H1 (cell line): ENCODE data around the gene UVRAG. TPM values are rescaled to one million over a fixed set of nuclear protein-coding genes. Genes with fewer than 3 reads are reported as not detected.

ENCODE experiments used
- CBX8 ChIP-seq: fragments of 300-800, 300-1000 bp; sonication (generic); IDR thresholded peaks from 2 replicates; pipeline ENCODE4 v1.7.1; 2016; ENCODE audit warnings: low read depth, low read length, borderline replicate concordance
- JUND ChIP-seq: IDR thresholded peaks from 2 replicates; pipeline ENCODE4 v1.6.1; 2011; ENCODE audit warnings: mild to moderate bottlenecking, improper control_type of control experiment, low read length
- RBBP5 ChIP-seq: IDR thresholded peaks from 2 replicates; pipeline ENCODE4 v1.7.1; 2012; ENCODE audit warnings: low read depth, mild to moderate bottlenecking, inconsistent platforms, low read length, moderate library complexity, borderline replicate concordance
- RXRA ChIP-seq: IDR thresholded peaks from 2 replicates; pipeline ENCODE4 v1.6.1; 2011; ENCODE audit warnings: low read depth, mild to moderate bottlenecking, low read length, moderate library complexity; ENCODE audit not compliant: insufficient read depth
- SIX5 ChIP-seq: IDR thresholded peaks from 2 replicates; pipeline ENCODE4 v1.6.1; 2011; ENCODE audit warnings: mild to moderate bottlenecking, low read depth, low read length
- SUZ12 ChIP-seq: fragments of 200-600 bp; sonication (generic); IDR thresholded peaks from 2 replicates; pipeline ENCODE4 v1.6.1; 2012; ENCODE audit warnings: mild to moderate bottlenecking, inconsistent platforms, low read length, moderate library complexity, mixed read lengths
- polyA plus RNA-seq, 7 experiments: library from polyadenylated mRNA; depleted of rRNA in 3 of 7; stranded (reverse) in 5 of 7; unstranded in 2 of 7; fragments of >200 nt in 5 of 7; fragments of 200-250 nt in 2 of 7; gene quantifications; 1 replicate in 5 of 7; 2 replicates in 1 of 7; 4 replicates in 1 of 7; pipeline versions ENCODE4 v1.2.1 to v1.2.3, GENCODE V29; 2011 to 2013; ENCODE audit warnings: missing spikeins in 2 of 7, mixed read lengths in 2 of 7
- total RNA-seq: library from RNA; stranded (reverse); fragmentation: NEBNext Ultra II Directional; extraction: Animal tissue kit (Norgen Biotek cat#: 25700); gene quantifications from 2 replicates; pipeline ENCODE4 v1.2.1, GENCODE V29; 2021
- TF ChIP-seq, protein P1 (sequence below): fragments of 300-600 bp; sonication (generic); IDR thresholded peaks from 2 replicates; pipeline ENCODE4 v1.7.1; 2012; ENCODE audit warnings: low read length, moderate library complexity, mild to moderate bottlenecking, inconsistent platforms; ENCODE audit not compliant: insufficient replicate concordance
- TF ChIP-seq, protein P2 (sequence below): IDR thresholded peaks from 2 replicates; pipeline ENCODE4 v1.6.1; 2012; ENCODE audit warnings: low read length, inconsistent platforms

The UVRAG gene
- total and polyA plus RNA-seq, 2 of the 8 experiments (the other 6 are each of a cell fraction or from before 2014, with no cell fraction given) = 5.5 to 14.7 TPM

GRCh38 chr11:76159983-76160661 lies 345.1 kb downstream of the UVRAG start (continued):
- TF ChIP-seq, protein P1, sequence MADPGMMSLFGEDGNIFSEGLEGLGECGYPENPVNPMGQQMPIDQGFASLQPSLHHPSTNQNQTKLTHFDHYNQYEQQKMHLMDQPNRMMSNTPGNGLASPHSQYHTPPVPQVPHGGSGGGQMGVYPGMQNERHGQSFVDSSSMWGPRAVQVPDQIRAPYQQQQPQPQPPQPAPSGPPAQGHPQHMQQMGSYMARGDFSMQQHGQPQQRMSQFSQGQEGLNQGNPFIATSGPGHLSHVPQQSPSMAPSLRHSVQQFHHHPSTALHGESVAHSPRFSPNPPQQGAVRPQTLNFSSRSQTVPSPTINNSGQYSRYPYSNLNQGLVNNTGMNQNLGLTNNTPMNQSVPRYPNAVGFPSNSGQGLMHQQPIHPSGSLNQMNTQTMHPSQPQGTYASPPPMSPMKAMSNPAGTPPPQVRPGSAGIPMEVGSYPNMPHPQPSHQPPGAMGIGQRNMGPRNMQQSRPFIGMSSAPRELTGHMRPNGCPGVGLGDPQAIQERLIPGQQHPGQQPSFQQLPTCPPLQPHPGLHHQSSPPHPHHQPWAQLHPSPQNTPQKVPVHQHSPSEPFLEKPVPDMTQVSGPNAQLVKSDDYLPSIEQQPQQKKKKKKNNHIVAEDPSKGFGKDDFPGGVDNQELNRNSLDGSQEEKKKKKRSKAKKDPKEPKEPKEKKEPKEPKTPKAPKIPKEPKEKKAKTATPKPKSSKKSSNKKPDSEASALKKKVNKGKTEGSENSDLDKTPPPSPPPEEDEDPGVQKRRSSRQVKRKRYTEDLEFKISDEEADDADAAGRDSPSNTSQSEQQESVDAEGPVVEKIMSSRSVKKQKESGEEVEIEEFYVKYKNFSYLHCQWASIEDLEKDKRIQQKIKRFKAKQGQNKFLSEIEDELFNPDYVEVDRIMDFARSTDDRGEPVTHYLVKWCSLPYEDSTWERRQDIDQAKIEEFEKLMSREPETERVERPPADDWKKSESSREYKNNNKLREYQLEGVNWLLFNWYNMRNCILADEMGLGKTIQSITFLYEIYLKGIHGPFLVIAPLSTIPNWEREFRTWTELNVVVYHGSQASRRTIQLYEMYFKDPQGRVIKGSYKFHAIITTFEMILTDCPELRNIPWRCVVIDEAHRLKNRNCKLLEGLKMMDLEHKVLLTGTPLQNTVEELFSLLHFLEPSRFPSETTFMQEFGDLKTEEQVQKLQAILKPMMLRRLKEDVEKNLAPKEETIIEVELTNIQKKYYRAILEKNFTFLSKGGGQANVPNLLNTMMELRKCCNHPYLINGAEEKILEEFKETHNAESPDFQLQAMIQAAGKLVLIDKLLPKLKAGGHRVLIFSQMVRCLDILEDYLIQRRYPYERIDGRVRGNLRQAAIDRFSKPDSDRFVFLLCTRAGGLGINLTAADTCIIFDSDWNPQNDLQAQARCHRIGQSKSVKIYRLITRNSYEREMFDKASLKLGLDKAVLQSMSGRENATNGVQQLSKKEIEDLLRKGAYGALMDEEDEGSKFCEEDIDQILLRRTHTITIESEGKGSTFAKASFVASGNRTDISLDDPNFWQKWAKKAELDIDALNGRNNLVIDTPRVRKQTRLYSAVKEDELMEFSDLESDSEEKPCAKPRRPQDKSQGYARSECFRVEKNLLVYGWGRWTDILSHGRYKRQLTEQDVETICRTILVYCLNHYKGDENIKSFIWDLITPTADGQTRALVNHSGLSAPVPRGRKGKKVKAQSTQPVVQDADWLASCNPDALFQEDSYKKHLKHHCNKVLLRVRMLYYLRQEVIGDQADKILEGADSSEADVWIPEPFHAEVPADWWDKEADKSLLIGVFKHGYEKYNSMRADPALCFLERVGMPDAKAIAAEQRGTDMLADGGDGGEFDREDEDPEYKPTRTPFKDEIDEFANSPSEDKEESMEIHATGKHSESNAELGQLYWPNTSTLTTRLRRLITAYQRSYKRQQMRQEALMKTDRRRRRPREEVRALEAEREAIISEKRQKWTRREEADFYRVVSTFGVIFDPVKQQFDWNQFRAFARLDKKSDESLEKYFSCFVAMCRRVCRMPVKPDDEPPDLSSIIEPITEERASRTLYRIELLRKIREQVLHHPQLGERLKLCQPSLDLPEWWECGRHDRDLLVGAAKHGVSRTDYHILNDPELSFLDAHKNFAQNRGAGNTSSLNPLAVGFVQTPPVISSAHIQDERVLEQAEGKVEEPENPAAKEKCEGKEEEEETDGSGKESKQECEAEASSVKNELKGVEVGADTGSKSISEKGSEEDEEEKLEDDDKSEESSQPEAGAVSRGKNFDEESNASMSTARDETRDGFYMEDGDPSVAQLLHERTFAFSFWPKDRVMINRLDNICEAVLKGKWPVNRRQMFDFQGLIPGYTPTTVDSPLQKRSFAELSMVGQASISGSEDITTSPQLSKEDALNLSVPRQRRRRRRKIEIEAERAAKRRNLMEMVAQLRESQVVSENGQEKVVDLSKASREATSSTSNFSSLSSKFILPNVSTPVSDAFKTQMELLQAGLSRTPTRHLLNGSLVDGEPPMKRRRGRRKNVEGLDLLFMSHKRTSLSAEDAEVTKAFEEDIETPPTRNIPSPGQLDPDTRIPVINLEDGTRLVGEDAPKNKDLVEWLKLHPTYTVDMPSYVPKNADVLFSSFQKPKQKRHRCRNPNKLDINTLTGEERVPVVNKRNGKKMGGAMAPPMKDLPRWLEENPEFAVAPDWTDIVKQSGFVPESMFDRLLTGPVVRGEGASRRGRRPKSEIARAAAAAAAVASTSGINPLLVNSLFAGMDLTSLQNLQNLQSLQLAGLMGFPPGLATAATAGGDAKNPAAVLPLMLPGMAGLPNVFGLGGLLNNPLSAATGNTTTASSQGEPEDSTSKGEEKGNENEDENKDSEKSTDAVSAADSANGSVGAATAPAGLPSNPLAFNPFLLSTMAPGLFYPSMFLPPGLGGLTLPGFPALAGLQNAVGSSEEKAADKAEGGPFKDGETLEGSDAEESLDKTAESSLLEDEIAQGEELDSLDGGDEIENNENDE = no peak
- TF ChIP-seq SUZ12 = no peak
- TF ChIP-seq, protein P2, sequence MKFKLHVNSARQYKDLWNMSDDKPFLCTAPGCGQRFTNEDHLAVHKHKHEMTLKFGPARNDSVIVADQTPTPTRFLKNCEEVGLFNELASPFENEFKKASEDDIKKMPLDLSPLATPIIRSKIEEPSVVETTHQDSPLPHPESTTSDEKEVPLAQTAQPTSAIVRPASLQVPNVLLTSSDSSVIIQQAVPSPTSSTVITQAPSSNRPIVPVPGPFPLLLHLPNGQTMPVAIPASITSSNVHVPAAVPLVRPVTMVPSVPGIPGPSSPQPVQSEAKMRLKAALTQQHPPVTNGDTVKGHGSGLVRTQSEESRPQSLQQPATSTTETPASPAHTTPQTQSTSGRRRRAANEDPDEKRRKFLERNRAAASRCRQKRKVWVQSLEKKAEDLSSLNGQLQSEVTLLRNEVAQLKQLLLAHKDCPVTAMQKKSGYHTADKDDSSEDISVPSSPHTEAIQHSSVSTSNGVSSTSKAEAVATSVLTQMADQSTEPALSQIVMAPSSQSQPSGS = no peak
- TF ChIP-seq CBX8 = no peak
- TF ChIP-seq JUND = no peak
- no peak for TF ChIP-seq RBBP5
- no peak for TF ChIP-seq RXRA
- TF ChIP-seq SIX5 = no peak
